Nephron (organoid): Measurements from ENCODE around the gene HIC2.
"Not testable (repeated sequence)": the region's sequence is repeated elsewhere in the genome, so short reads cannot be mapped to it uniquely, and the experiment has no call there.

Experiments
- H3K27ac Mint-ChIP-seq, 3 experiments: 2 replicates each; pipeline ENCODE4 v1.8.0; 2020; ENCODE audit warnings: mixed read lengths in 3 of 3, mild to moderate bottlenecking in 2 of 3, moderate library complexity in 1 of 3
- H3K27me3 Mint-ChIP-seq: 2 replicates; pipeline ENCODE4 v1.8.0; 2021; ENCODE audit warnings: low read depth, mild to moderate bottlenecking, moderate library complexity, mixed read lengths
- H3K36me3 Mint-ChIP-seq: 2 replicates; pipeline ENCODE4 v1.8.0; 2020; ENCODE audit warnings: low read depth, mixed read lengths
- H3K4me1 Mint-ChIP-seq: 2 replicates; pipeline ENCODE4 v1.8.0; 2020; ENCODE audit warnings: mixed read lengths
- H3K4me3 Mint-ChIP-seq, 3 experiments: 2 replicates each; pipeline ENCODE4 v1.8.0; 2020; ENCODE audit warnings: mild to moderate bottlenecking in 3 of 3, mixed read lengths in 3 of 3, moderate library complexity in 2 of 3
- H3K9me3 Mint-ChIP-seq: 2 replicates; pipeline ENCODE4 v1.8.0; 2020; ENCODE audit warnings: mixed read lengths

HIC2 gene, protein sequence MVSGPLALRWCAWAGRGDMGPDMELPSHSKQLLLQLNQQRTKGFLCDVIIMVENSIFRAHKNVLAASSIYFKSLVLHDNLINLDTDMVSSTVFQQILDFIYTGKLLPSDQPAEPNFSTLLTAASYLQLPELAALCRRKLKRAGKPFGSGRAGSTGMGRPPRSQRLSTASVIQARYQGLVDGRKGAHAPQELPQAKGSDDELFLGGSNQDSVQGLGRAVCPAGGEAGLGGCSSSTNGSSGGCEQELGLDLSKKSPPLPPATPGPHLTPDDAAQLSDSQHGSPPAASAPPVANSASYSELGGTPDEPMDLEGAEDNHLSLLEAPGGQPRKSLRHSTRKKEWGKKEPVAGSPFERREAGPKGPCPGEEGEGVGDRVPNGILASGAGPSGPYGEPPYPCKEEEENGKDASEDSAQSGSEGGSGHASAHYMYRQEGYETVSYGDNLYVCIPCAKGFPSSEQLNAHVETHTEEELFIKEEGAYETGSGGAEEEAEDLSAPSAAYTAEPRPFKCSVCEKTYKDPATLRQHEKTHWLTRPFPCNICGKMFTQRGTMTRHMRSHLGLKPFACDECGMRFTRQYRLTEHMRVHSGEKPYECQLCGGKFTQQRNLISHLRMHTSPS

DNA sequence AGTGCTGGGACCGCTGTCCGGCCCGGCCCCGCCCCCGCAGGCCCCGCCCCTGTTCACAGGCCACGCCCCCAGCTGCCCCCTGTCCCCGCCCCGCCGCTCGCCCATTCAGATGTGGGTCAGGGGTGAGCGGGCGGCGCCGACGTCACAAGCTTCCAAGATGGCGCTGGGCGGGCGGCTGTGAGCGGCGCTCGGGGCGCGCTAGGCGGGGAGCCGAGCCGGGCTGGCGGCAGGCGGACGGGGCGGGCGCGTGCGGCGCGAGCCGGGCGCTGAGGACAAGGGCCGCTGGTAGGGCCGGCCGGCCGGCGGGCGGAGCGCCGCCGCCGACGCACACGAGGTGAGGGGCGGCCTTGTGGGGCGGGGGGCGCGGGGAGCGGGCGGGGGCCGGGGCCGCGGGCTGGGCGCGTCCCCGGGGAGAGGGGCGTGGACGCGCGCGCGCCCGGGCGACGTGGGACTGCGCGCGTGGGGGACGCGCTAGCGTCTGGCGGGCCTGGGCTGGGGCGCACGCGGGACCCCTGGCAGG lies at the start of gene HIC2:
Gene HIC2 (plus strand): TSS at position 145 of the 520 bp plus-strand sequence. CDS start 25,461 bp downstream, outside the sequence.
- H3K27ac Mint-ChIP-seq, H3K4me1 Mint-ChIP-seq, H3K36me3 Mint-ChIP-seq, H3K27me3 Mint-ChIP-seq, H3K9me3 Mint-ChIP-seq: not testable (repeated sequence)
- H3K4me3 Mint-ChIP-seq: peak within 1 kb of the TSS; percentile 73 to 82 (median 80)

DNA sequence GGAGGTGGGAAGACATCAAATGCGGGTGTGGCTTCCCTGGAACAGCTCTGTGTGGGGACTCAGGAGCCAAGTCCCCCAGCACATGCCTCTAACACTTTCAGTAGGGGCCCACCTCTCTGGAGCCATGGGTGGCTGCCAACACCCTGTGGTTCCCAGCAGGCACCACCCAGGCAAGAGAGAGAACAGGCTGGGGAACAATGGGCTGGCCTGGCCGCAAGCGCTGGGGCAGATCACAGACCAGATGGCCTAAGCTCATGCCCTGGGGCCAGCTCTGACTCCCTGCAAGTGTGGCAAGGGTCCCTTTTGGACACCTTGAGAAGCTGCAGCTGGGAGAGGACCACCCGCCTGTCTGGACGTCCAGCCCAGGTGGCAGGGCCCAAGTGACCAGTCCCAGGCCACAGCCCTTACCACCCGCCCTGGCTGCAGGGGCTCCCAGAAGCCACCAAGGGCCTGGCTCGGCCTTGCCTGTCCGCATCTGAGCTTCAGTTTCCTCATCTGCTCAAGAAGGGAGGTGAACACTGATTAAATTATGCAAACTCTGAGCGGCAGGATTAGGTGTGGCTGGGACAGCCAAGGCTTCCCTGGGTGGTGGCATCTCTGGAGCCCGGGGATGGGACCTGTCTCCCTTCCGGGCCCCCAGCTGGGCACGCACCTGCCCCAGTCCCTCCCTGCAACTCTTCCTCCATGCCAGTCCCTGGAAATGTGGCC lies 48.4 kb upstream of the HIC2 start:
- H3K9me3 Mint-ChIP-seq, H3K36me3 Mint-ChIP-seq, H3K27ac Mint-ChIP-seq, H3K4me3 Mint-ChIP-seq, H3K4me1 Mint-ChIP-seq, H3K27me3 Mint-ChIP-seq: not testable (repeated sequence)

DNA sequence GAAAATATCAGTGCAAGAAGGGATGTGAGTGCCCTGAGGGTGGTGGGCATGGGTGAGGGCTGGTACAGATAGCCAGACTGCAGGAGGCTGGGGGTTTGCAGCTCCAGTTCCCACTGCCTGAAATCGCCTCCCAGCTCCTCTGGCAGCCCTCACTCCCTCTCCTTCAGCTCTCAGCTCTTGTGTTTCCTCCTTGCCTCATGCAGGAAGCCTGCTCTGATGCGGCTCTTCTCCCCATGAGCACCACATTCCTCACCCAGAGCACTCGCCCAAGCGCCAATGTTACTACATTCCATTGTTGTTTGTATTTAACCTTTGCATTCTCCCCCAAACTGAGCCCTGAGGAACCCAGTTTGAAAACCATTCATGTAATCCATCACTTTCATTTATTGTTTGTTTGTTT lies 41.3 kb upstream of the HIC2 start:
- not testable (repeated sequence) for H3K4me3 Mint-ChIP-seq, H3K4me1 Mint-ChIP-seq, H3K27me3 Mint-ChIP-seq, H3K9me3 Mint-ChIP-seq, H3K27ac Mint-ChIP-seq, H3K36me3 Mint-ChIP-seq

DNA sequence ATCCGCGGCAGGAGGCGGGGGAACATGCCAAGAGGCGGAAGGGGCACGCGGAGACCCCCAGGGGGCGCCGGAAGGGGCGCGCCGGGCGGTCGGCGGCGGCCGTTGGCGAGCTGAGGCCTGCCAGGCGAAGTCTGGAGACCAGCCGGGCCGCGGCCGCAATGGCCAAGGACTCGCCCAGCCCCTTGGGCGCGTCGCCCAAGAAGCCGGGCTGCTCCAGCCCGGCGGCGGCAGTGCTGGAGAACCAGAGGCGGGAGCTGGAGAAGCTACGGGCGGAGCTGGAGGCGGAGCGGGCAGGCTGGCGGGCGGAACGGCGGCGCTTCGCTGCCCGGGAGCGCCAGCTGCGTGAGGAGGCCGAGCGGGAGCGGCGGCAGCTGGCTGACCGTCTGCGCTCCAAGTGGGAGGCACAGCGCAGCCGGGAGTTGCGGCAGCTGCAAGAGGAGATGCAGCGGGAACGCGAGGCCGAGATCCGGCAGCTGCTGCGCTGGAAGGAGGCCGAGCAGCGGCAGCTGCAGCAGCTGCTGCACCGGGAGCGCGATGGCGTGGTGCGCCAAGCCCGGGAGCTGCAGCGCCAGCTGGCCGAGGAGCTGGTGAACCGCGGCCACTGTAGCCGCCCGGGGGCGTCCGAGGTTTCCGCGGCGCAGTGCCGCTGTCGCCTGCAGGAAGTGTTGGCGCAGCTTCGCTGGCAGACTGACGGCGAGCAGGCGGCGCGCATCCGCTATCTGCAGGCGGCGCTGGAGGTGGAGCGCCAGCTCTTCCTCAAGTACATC lies 33.3 kb upstream of the HIC2 start, which contains the start of gene RIMBP3B:
Gene RIMBP3B (plus strand): TSS at position 51 of the 767 bp plus-strand sequence. CDS start 108 bp downstream, at position 159.
- H3K27me3 Mint-ChIP-seq, H3K4me3 Mint-ChIP-seq, H3K4me1 Mint-ChIP-seq, H3K27ac Mint-ChIP-seq, H3K36me3 Mint-ChIP-seq, H3K9me3 Mint-ChIP-seq: not testable (repeated sequence)

DNA sequence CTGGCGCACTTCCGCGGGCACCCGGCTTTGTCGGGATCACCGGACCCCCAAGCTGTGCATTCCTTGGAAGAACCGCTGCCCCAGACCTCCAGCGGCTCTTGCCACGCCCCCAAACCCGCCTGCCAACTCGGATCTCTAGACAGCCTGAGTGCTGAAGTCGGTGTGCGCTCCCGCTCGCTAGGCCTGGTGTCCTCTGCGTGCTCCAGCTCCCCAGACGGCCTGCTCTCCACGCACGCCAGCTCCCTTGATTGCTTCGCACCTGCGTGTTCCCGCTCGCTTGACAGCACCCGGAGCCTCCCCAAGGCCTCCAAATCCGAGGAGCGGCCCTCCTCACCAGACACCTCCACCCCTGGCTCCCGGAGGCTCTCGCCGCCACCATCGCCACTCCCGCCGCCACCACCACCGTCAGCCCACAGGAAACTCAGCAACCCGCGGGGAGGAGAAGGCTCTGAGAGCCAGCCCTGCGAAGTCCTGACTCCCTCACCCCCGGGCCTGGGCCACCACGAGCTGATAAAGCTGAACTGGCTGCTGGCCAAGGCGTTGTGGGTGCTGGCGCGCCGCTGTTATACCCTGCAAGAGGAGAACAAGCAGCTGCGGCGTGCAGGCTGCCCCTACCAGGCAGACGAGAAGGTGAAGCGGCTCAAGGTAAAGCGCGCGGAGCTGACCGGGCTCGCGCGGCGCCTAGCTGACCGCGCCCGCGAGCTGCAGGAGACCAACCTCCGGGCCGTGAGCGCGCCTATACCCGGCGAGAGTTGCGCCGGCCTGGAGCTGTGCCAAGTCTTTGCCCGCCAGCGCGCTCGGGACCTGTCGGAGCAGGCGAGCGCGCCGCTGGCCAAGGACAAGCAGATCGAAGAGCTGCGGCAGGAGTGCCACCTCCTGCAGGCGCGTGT lies 32.5 kb upstream of the HIC2 start:
- H3K36me3 Mint-ChIP-seq, H3K27ac Mint-ChIP-seq, H3K27me3 Mint-ChIP-seq, H3K4me3 Mint-ChIP-seq, H3K4me1 Mint-ChIP-seq, H3K9me3 Mint-ChIP-seq: not testable (repeated sequence)

DNA sequence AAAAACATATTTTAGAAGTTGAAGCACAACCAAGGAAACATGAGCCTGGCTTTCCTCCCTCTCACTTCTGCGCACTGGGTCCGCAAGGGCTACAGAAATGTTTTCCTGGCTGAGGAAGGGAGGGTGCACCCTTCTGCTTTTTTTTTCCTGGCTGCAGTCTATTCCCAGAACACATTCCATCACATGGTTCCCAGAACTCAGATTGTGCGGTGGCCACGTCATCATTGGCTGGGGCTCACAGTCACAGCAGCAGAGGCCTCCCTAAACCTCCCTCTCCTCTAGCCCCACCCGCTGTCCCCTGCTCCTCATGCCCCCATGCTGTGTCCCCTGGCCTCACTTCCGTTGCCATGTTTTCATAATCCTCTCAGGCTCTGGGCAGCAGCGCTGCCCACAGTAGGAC lies 27.7 kb upstream of the HIC2 start:
- H3K36me3 Mint-ChIP-seq, H3K27me3 Mint-ChIP-seq, H3K27ac Mint-ChIP-seq, H3K4me3 Mint-ChIP-seq, H3K9me3 Mint-ChIP-seq, H3K4me1 Mint-ChIP-seq: not testable (repeated sequence)

DNA sequence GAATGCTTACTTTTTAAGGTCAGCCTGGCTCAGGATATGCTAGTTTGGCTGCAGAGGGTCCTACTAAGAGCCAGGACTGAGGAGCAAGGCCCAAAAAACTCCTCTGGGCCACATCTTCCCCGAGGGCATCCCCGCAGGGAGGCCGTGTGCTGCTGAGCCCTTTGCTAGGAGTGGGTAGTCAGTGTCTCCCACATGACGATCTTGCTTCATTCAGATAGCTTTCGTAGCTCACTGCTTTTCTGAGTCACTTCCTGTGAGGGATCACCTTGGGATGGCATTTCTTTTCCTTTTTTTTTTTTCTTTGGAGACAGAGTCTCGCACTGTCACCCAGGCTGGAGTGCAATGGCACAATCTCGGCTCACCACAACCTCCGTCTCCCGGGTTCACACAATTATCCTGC lies 27.2 kb upstream of the HIC2 start:
- H3K36me3 Mint-ChIP-seq, H3K27ac Mint-ChIP-seq, H3K9me3 Mint-ChIP-seq, H3K27me3 Mint-ChIP-seq, H3K4me1 Mint-ChIP-seq, H3K4me3 Mint-ChIP-seq: not testable (repeated sequence)

DNA sequence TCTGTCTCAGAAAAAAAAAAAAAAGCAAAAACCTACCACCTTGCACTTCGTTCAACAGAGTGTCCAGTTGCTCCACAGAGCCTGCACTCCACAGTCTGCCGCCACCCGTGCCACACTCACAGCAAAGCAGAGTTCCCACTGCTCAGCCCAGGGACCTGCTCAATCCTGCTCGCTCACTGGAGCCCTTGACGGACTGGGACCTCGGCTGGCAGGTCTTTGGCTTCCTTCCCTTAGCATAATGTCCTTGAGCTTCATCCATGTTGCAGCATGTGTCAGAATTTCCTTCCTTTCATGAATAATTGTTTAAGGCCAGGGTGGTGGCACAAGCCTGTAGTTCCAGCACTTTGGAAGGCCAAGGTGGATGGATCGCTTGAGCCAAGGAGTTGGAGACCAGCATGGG lies 22.6 kb upstream of the HIC2 start:
- H3K4me3 Mint-ChIP-seq, H3K36me3 Mint-ChIP-seq, H3K4me1 Mint-ChIP-seq, H3K27me3 Mint-ChIP-seq, H3K9me3 Mint-ChIP-seq, H3K27ac Mint-ChIP-seq: not testable (repeated sequence)

DNA sequence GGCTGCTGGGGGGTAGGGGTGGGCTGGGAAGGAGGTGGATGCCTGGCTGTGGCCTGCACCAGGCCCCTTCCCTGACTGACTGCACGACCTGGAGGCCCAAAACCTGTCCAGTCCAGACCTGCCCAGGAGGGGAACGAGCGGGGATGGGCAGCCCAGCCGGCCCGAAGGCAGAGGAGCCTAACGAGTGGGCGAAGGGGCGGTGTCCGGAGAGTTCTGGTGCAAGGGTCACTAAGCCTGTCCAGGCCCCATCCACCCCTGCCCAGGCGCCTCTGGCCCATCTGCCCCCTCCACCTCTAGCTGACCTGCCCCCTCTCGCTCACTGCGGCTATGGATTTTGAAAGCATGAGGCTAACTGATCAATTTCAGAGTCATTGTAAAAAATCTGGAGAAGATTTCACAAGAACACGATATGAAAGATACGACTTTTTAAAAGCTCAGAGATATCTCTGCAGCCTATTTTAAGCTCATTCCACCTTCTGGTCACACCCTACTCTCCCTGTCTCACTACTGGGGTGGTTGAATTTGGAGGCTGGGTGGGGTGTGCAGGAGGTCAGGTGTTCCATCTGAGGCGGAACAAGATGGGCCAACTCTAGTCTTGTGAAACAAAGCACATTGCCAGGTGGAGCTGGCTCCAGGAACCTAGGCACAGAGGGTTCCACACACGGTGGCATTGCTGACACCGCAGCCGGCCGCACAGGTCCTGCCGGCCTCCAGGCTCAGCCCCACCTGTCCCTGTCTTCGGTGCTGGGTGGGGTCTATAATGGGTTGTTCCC lies 15.8 kb upstream of the HIC2 start:
- H3K27me3 Mint-ChIP-seq, H3K4me1 Mint-ChIP-seq, H3K36me3 Mint-ChIP-seq, H3K27ac Mint-ChIP-seq, H3K9me3 Mint-ChIP-seq, H3K4me3 Mint-ChIP-seq: not testable (repeated sequence)

DNA sequence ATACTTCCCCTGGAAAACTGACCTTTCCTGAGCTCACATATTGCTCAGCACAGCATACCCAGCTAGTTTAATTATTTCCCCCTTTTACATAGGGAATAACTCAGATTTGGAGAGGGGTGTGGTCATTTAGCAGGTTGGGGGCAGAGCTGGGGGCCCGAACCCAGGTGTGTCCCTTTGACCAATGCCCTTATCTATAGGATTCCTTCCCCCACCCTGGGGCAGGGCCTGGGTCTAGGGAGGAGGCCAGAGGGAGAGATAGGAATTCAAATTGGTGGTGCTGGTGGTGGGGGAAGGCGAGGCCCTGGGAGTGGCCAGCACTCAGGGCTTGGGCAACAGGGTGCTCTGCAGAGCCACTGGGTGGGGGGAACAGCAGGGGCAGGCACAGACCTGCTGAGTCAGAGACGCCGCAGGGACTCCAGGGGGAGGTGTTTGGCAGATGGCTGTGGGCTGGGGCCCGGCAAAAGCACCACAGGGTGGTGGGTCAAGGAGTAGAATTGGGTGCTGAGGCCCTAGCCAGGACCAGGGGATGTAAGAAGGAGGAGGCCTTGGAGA lies 14.3 kb upstream of the HIC2 start:
- not testable (repeated sequence) for H3K4me3 Mint-ChIP-seq, H3K27me3 Mint-ChIP-seq, H3K27ac Mint-ChIP-seq, H3K36me3 Mint-ChIP-seq, H3K9me3 Mint-ChIP-seq, H3K4me1 Mint-ChIP-seq

DNA sequence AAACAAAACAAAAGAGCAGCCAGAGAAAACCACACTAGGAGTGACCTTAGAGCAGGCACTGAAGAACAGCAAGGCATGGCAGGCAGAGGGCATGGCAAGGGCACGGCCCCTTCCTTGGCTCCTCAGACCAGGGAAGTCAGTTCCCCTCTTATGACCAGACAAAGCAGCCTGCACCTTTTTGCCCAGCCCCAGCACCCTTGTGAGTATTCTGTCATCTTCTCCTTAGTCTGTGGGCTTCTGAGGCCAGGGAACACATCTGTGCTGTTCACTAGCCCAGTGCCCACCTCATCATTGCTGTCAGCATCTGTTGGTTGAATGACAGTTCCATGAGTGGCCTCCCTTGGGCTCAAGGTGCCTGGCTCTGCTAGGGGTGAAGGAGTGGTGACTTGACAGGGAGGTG lies 10.0 kb upstream of the HIC2 start:
- not testable (repeated sequence) for H3K27me3 Mint-ChIP-seq, H3K27ac Mint-ChIP-seq, H3K9me3 Mint-ChIP-seq, H3K4me1 Mint-ChIP-seq, H3K4me3 Mint-ChIP-seq, H3K36me3 Mint-ChIP-seq

DNA sequence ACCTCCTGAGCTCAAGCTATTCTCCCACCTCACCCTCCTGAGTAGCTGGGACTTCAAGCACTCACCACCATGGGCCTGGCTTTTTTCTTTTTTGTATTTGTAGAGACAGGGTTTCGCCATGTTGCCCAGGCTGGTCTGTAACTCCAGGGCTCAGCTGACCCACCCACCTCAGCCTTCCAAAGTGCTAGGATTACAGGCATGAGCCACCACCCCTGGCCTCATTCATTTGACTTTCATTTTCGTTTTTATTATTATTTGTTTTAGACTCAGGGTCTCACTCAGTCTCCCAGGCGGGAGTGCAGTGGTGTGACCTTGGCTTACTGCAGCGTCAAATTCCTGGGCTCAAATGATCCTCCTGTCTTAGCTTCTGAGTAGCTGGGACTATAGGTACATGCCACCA lies 9.4 kb upstream of the HIC2 start:
- H3K36me3 Mint-ChIP-seq, H3K4me3 Mint-ChIP-seq, H3K4me1 Mint-ChIP-seq, H3K27ac Mint-ChIP-seq, H3K9me3 Mint-ChIP-seq, H3K27me3 Mint-ChIP-seq: not testable (repeated sequence)

DNA sequence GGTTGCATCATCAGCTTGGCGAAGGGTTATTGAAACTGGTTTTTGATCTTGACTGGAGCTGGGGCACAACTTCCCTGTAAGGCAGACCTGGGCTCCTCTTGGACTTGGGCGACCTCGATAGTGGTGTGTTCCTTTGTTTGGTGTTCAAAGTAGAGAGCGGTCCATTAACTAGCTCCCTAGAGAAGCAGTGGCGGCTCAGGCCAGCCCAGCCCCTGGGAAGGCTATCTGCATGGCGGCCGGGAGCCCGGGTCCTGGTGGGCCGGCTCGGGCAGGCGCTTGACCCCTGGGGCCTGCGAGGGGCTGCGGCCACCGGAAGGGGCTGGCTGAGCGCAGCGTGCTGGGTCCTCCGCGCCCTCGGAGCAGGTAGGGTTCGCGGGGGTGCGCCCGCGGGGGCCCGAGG lies 796 bp upstream of the HIC2 start:
- H3K4me1 Mint-ChIP-seq, H3K27me3 Mint-ChIP-seq: not testable (repeated sequence)

More for the DNA sequence above, 796 bp upstream of the HIC2 start:
- not testable (repeated sequence) for H3K9me3 Mint-ChIP-seq, H3K36me3 Mint-ChIP-seq, H3K27ac Mint-ChIP-seq, H3K4me3 Mint-ChIP-seq
